BLaER1 (cell line): ENCODE measurements around the gene DDX46.
"Not testable (repeated sequence)": the region's sequence is repeated elsewhere in the genome, so short reads cannot be mapped to it uniquely, and the experiment has no call there.

Source experiments
- H3K27ac ChIP-seq: shearing (Covaris generic); formaldehyde crosslinking; 2 replicates; pipeline ENCODE4 v1.8.1; 2022
- H3K27me3 ChIP-seq: shearing (Covaris generic); formaldehyde crosslinking; 2 replicates; pipeline ENCODE4 v1.8.1; 2022
- H3K36me3 ChIP-seq: shearing (Covaris generic); formaldehyde crosslinking; 2 replicates; pipeline ENCODE4 v1.8.1; 2022
- H3K4me1 ChIP-seq: shearing (Covaris generic); formaldehyde crosslinking; 2 replicates; pipeline ENCODE4 v1.8.1; 2022
- H3K4me2 ChIP-seq: shearing (Covaris generic); formaldehyde crosslinking; 2 replicates; pipeline ENCODE4 v1.8.1; 2022
- H3K4me3 ChIP-seq: shearing (Covaris generic); formaldehyde crosslinking; 2 replicates; pipeline ENCODE4 v1.8.1; 2022
- H3K9ac ChIP-seq: shearing (Covaris generic); formaldehyde crosslinking; 2 replicates; pipeline ENCODE4 v1.8.1; 2022
- H3K9me3 ChIP-seq: shearing (Covaris generic); formaldehyde crosslinking; 2 replicates; pipeline ENCODE4 v1.8.1; 2022
- H4K20me1 ChIP-seq: shearing (Covaris generic); formaldehyde crosslinking; 2 replicates; pipeline ENCODE4 v1.8.1; 2022
- Cebpa-rat ChIP-seq: shearing (Covaris generic); IDR thresholded peaks from 2 replicates; pipeline ENCODE4 v1.8.1; 2022

Gene DDX46, protein sequence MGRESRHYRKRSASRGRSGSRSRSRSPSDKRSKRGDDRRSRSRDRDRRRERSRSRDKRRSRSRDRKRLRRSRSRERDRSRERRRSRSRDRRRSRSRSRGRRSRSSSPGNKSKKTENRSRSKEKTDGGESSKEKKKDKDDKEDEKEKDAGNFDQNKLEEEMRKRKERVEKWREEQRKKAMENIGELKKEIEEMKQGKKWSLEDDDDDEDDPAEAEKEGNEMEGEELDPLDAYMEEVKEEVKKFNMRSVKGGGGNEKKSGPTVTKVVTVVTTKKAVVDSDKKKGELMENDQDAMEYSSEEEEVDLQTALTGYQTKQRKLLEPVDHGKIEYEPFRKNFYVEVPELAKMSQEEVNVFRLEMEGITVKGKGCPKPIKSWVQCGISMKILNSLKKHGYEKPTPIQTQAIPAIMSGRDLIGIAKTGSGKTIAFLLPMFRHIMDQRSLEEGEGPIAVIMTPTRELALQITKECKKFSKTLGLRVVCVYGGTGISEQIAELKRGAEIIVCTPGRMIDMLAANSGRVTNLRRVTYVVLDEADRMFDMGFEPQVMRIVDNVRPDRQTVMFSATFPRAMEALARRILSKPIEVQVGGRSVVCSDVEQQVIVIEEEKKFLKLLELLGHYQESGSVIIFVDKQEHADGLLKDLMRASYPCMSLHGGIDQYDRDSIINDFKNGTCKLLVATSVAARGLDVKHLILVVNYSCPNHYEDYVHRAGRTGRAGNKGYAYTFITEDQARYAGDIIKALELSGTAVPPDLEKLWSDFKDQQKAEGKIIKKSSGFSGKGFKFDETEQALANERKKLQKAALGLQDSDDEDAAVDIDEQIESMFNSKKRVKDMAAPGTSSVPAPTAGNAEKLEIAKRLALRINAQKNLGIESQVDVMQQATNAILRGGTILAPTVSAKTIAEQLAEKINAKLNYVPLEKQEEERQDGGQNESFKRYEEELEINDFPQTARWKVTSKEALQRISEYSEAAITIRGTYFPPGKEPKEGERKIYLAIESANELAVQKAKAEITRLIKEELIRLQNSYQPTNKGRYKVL

DNA sequence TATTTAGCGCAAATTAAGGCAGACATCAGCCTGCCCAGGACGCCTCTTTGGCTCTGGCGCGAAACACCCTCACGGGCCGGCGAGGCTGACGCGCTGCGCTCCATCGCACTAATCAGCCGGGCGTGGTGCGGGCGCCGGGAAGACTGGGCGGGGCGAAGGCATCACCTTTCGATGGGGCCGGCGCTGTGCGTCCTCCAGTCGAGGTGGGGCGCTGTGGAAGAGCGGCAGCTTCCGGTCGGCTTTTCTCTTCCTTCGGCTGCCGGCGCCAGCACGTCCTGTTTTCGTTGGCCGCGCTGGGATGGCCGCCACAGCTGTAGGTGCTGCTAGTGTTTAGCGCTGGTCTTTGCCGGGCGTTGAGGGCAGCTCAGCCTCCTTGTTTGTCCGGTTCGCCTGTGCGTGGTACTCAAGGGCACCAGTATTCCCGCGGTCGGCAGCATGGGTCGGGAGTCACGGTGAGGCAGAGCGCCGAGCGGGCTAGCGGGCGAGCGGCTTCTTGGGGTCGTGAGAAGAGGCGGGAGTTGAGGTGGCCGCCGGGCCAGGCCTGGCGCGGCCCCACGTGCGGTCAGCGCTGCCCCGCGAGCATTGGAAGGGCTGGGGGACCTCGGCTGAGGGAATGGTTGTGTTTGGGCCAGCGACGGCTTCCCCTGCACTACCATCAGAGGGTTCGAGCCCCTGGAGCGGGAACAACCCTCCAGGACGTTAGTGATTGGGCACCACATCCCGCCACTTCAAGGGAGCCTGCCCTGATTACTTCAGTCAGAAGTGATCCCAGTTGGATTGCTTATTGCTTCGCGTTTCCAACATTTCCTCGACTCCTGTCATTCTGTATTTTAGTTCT, at the start of gene DDX46:
Gene DDX46 (plus strand): TSS at position 276 of the 838 bp plus-strand sequence. CDS start 160 bp downstream, at position 436.
- TF ChIP-seq Cebpa-rat = no peak
- Histone ChIP-seq H3K9me3 (no peaks in the 10 kb centered on the region), H3K27ac (peak within 1 kb of the TSS; percentile 91), H3K27me3 (no peaks in the 10 kb centered on the region), H3K36me3 (peaks cover 27% of the 10 kb centered on the region), H3K4me2 (peak within 1 kb of the TSS; percentile 89), H3K9ac (peak within 1 kb of the TSS; percentile 92), H4K20me1 (peaks cover 51% of the 10 kb centered on the region), H3K4me1 (peaks cover 25% of the 10 kb centered on the region), H3K4me3 (peak within 1 kb of the TSS; percentile 92)

DNA sequence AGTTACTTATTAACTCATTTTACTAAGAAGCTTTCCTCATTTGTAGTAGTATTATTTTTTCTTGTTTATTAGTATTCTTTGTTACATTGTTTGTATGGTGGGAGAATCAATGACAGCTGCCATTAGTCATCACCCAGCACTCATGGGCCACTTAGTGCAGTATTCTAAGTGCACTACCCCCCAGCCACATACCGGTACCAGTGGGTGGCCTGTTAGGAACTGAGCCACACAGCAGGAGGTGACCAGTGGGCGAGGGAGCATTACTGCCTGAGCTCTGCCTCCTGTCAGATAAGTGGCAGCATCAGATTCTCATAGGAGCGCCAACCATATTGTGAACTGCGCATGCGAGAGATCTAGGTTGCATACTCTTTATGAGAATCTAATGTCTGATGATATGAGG, 44.5 kb upstream of the DDX46 start:
- H3K4me2 ChIP-seq = no peak overlapping the region
- H3K27ac ChIP-seq = no peak overlapping the region
- no peaks in the 10 kb centered on the region for H3K27me3 ChIP-seq
- TF ChIP-seq Cebpa-rat = no peak
- no peaks in the 10 kb centered on the region for H4K20me1 ChIP-seq
- H3K9ac ChIP-seq = no peak overlapping the region
- H3K9me3 ChIP-seq = no peaks in the 10 kb centered on the region
- no peak overlapping the region for H3K4me3 ChIP-seq
- peaks cover 94% of the 10 kb centered on the region for H3K36me3 ChIP-seq
- no peaks in the 10 kb centered on the region for H3K4me1 ChIP-seq

DNA sequence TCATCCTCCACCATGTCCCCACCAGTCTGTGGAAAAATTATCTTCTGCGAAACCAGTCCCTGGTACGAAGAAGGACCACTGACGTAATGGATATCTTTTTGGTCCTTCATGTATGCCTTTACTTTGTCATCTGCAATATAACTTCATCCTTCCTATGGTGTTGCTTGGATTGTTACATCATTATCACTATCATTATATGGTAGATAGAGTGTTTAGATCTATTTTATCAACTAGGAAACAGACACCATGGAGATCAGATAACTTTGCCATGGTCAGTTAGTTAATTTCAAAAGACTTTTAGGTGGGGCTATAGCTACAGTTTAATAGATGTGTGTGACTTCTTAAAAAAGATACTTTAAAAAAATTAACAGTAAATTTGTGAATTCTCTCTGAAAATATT, 44.0 kb upstream of the DDX46 start:
- Histone ChIP-seq H3K4me3 (no peak overlapping the region), H3K27me3 (no peaks in the 10 kb centered on the region), H3K27ac (no peak overlapping the region), H4K20me1 (no peaks in the 10 kb centered on the region), H3K4me2 (no peak overlapping the region), H3K9me3 (no peaks in the 10 kb centered on the region), H3K9ac (no peak overlapping the region), H3K36me3 (peaks cover 94% of the 10 kb centered on the region), H3K4me1 (no peaks in the 10 kb centered on the region)
- no peak for TF ChIP-seq Cebpa-rat

DNA sequence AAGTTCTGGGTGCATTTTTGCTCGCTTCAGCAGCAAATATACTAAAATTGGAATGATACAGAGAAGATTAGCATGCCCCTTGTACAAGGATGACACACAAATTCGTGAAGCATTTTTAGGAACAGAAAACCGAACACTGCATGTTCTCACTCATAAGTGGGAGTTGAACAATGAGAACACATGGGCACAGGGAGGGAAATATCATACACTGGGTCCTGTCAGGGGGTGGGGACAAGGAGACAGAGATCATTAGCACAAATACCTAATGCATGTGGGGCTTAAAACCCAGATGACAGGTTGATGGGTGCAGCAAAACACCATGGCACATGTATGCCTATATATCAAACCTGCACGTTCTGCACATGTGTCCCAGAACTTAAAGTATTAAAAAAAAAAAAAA, 43.1 kb upstream of the DDX46 start:
- not testable (repeated sequence) for H3K4me1 ChIP-seq, H3K4me2 ChIP-seq, H3K9ac ChIP-seq, H4K20me1 ChIP-seq, H3K27me3 ChIP-seq, H3K27ac ChIP-seq, H3K9me3 ChIP-seq, H3K4me3 ChIP-seq
- H3K36me3 ChIP-seq = peaks cover 94% of the 10 kb centered on the region

DNA sequence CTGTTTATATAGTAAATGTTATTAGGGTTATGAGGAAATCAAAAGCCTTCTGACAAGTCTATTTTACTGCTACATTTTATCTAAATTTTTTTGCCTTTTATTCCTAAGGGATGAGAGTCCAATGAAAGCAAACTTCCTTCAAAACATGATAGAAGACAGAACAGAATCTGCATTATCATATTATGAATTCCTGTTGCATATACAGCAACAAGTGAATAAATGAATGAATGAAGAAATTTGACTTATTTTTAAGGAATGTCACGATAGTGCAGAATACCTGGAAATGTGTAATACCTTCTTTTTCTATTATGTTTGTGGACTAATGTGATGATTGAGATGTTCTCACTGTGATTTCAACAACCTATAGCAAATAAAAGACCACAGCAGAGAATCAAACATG, 33.7 kb upstream of the DDX46 start:
- no peak for TF ChIP-seq Cebpa-rat
- H3K9me3 ChIP-seq = no peaks in the 10 kb centered on the region
- H3K27ac ChIP-seq = no peak overlapping the region
- no peak overlapping the region for H3K4me2 ChIP-seq
- no peaks in the 10 kb centered on the region for H3K4me1 ChIP-seq
- H4K20me1 ChIP-seq = no peaks in the 10 kb centered on the region
- no peak overlapping the region for H3K9ac ChIP-seq
- no peaks in the 10 kb centered on the region for H3K27me3 ChIP-seq
- no peak overlapping the region for H3K4me3 ChIP-seq
- peaks cover 43% of the 10 kb centered on the region for H3K36me3 ChIP-seq

DNA sequence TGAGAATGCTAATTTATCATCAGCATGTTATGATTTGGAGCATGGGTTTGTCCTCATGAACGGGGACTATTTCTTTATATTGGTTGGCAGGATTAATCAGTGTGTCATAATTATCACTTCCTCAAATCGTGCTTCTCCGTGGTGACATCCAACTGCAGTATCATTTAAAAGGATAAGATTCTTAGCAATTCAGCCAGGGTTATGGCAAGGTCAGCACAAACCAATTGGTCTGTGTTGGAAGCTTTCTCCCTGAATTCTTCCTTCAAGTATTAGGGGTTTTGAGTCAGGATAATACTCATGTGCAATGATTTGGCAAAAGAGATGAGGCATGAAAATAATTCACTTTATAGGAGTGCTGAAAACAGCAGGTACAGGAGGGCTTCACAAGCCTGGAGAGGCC, 25.8 kb upstream of the DDX46 start:
- Histone ChIP-seq H3K27me3 (no peaks in the 10 kb centered on the region), H3K9me3 (no peaks in the 10 kb centered on the region), H3K4me3 (no peak overlapping the region), H3K27ac (no peak overlapping the region), H3K4me1 (0 out of 2 replicates have a peak, but pooled peaks cover 5% of the 10 kb centered on the region), H3K4me2 (no peak overlapping the region), H3K36me3 (no peaks in the 10 kb centered on the region), H4K20me1 (no peaks in the 10 kb centered on the region), H3K9ac (no peak overlapping the region)
- TF ChIP-seq Cebpa-rat = no peak

DNA sequence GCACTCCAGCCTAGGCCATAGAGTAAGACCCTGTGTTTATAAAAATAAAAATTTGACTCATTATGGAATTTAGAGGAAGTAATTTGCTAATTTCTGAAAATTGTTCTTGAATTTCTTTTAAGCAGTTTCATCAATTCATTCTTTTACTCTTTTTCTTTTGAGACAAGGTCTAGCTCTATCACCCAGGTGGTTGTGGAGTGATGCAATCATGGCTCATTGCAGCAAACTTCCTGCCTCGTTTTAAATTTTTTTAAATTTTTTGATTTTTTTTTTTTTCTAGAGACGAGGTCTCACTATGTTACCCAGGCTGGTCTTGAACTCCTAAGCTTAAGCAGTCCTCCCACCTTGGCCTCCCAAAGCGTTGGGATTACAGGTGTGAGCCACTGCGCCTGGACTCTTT, 23.3 kb upstream of the DDX46 start:
- H3K9me3 ChIP-seq = no peaks in the 10 kb centered on the region
- TF ChIP-seq Cebpa-rat = peak; percentile 35; the same call in 1 of the 2 replicates

DNA sequence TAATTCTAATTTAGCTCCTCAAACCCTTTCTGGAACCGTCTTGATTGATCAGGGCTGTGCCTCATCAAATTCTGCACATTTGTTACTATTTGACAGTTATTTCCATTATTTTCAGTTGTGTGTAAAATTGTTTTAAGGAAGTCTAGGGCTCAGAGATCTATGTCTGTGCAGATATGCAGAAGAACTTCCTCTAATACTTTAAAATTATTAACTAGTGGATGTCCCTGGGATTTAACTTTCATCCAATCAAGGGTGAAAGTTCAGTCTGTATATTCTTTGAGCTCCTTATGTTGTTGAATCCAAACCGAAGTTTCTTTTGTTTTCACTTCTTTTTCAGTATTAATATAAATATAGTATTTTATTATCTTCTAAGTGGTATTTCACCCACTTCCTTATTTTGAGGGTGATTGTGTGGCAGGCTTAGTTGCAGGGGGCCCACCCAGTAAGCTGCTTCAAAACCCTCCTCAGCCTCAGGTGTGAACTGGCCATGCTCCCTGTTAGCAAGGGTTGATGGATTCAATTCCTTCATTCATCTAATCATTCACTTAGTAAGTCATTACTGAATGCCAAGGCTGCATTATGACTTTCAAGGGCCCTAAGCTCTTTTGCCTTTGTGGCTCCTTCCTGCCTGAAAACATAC, 22.3 kb upstream of the DDX46 start:
- H3K4me3 ChIP-seq = no peak overlapping the region
- H3K9ac ChIP-seq = no peak overlapping the region
- TF ChIP-seq Cebpa-rat = no peak
- peaks cover 23% of the 10 kb centered on the region for H3K4me1 ChIP-seq
- H3K9me3 ChIP-seq = no peaks in the 10 kb centered on the region
- H3K4me2 ChIP-seq = no peak overlapping the region
- no peak overlapping the region for H3K27ac ChIP-seq
- peaks cover 8% of the 10 kb centered on the region for H3K36me3 ChIP-seq
- peaks cover 17% of the 10 kb centered on the region; the same call in 1 of the 2 replicates for H4K20me1 ChIP-seq
- no peaks in the 10 kb centered on the region for H3K27me3 ChIP-seq

More for the DNA sequence above, 23.3 kb upstream of the DDX46 start:
- Histone ChIP-seq H3K4me3 (no peak overlapping the region), H3K4me1 (peaks cover 13% of the 10 kb centered on the region), H4K20me1 (peaks cover 7% of the 10 kb centered on the region; the same call in 1 of the 2 replicates), H3K27me3 (no peaks in the 10 kb centered on the region), H3K9ac (no peak overlapping the region), H3K27ac (no peak overlapping the region), H3K4me2 (no peak overlapping the region), H3K36me3 (no peaks in the 10 kb centered on the region)
